ENCODE results near the gene STXBP1. TPM values are rescaled to one million over a fixed set of nuclear protein-coding genes. Genes with fewer than 3 reads are reported as not detected.

Gene STXBP1
- total and polyA plus RNA-seq, 9 of the 15 experiments (the other 6 are each of a cell fraction or from before 2014, with no cell fraction given): 4.6 to 35.1 (median 9.7) TPM

GRCh38 chr9:127567730-127568617 is 44.1 kb upstream of the STXBP1 start:
- DNase-seq (ENCODE audit: extremely low read depth in 1 of 4, low spot score in 3 of 4) (peak; percentile 50 to 64 (median 57)), ATAC-seq (peak; percentile 71), FAIRE-seq (peak; percentile 73)
- in situ Hi-C loops (cut with MboI): no loop called here
- Histone ChIP-seq H3K36me3 (ENCODE audit: control insufficient read depth, insufficient read depth, low read length) (peaks cover 21% of the 10 kb centered on the region; the same call in 1 of the 3 replicates), H3K4me3 (peak overlapping the region; percentile 79), H3K79me2 (ENCODE audit: control insufficient read depth, insufficient read depth, low read length) (peaks cover 51% of the 10 kb centered on the region), H4K20me1 (replicated peaks; ENCODE audit: control insufficient read depth, insufficient read depth, low read length) (no peaks in the 10 kb centered on the region), H3K27ac (ENCODE audit: extremely low read depth, low read depth, low read length) (peak overlapping the region; percentile 76), H3K9ac (ENCODE audit: insufficient read depth in 1 of 2, low read depth in 2 of 2, low read length in 2 of 2) (peak overlapping the region; percentile 74 to 98), H3K4me1 (replicated peaks in 1 of 2; ENCODE audit: control insufficient read depth in 2 of 2, insufficient read depth in 2 of 2, low read length in 2 of 2) (peaks cover 19 to 37% of the 10 kb centered on the region in 2 experiments), H3K27me3 (ENCODE audit: control insufficient read depth in 2 of 2, insufficient read depth in 2 of 2, low read length in 2 of 2) (no peaks in the 10 kb centered on the region), H3K9me3 (replicated peaks; ENCODE audit: control insufficient read depth, insufficient read depth, low read depth, low read length) (no peaks in the 10 kb centered on the region), H2AFZ (ENCODE audit: low read depth, low read length) (peak overlapping the region; percentile 28), H3K9me1 (ENCODE audit: control insufficient read depth, insufficient read depth, low read length) (peaks cover 7% of the 10 kb centered on the region), H3K4me2 (ENCODE audit: insufficient read depth, low read length) (peak overlapping the region; percentile 85)
- BruUV-seq (replicated peaks): no TSS peak
- ChIA-PET CTCF (ENCODE audit: low intra/inter-chr PET ratio) (no interaction called here), POLR2A (interaction anchor here (0.6 kb wide), 1 partner anchor 39 kb away, joined by 3 read pairs; no protein-coding TSS in a partner anchor)
- intact Hi-C loops (cut with micrococcal nuclease): no loop called here
- WGBS (ENCODE audit: insufficient coverage, low coverage, missing lambda C conversion rate): 2% methylated on average over 28 of the region's 36 CpGs
- TF ChIP-seq NKRF (IDR thresholded peaks at IDR 0.05; ENCODE audit: borderline replicate concordance) (peak; percentile 84), ARNT (IDR thresholded peaks at IDR 0.05) (no peak), ZNF609 (CRISPR knock-in tag; IDR thresholded peaks at IDR 0.05; ENCODE audit: borderline replicate concordance) (no peak), ZBTB26 (CRISPR knock-in tag; IDR thresholded peaks at IDR 0.05) (no peak), SAP30 (IDR thresholded peaks at IDR 0.05; ENCODE audit: borderline replicate concordance, insufficient read depth, low read depth, low read length, poor library complexity, severe bottlenecking) (peak; percentile 59), ESRRB (CRISPR knock-in tag; IDR thresholded peaks at IDR 0.05; ENCODE audit: borderline replicate concordance) (no peak), TCF7L2 (IDR thresholded peaks at IDR 0.05; ENCODE audit: low read depth, low read length) (no peak), MAX (CRISPR knock-in tag; IDR thresholded peaks at IDR 0.05) (peak; percentile 84), NR2F6 (CRISPR knock-in tag; IDR thresholded peaks at IDR 0.05) (no peak)

Measured in K562 (cell line).